SJCRH30 (cell line): ENCODE results near the gene PROZ. TPM values are rescaled to one million over a fixed set of nuclear protein-coding genes. Genes with fewer than 3 reads are reported as not detected.
"Not testable (repeated sequence)": the region's sequence is repeated elsewhere in the genome, so short reads cannot be mapped to it uniquely, and the experiment has no call there.

Experiments used
- DNase-seq, 2 experiments: peaks; one replicate each; pipeline ENCODE4 v3.0.0-alpha.2; 2015 to 2020
- H3K27ac ChIP-seq: fragments of 250-450 bp; sonication (Bioruptor Pico); 2 replicates; pipeline ENCODE4 v1.5.1; 2020; ENCODE audit warnings: mild to moderate bottlenecking, moderate library complexity
- H3K27me3 ChIP-seq: fragments of 250-450 bp; sonication (Bioruptor Pico); 2 replicates; pipeline ENCODE4 v1.5.1; 2020; ENCODE audit warnings: mild to moderate bottlenecking, moderate library complexity
- H3K36me3 ChIP-seq: fragments of 250-450 bp; sonication (Bioruptor Pico); 2 replicates; pipeline ENCODE4 v1.5.1; 2020; ENCODE audit warnings: mild to moderate bottlenecking, moderate library complexity
- H3K4me1 ChIP-seq: fragments of 250-450 bp; sonication (Bioruptor Pico); 2 replicates; pipeline ENCODE4 v1.5.1; 2020; ENCODE audit warnings: mild to moderate bottlenecking, moderate library complexity
- H3K4me3 ChIP-seq: fragments of 250-450 bp; sonication (Bioruptor Pico); 2 replicates; pipeline ENCODE4 v1.5.1; 2020; ENCODE audit warnings: mild to moderate bottlenecking, moderate library complexity
- H3K9me3 ChIP-seq: fragments of 250-450 bp; sonication (Bioruptor Pico); replicated peaks from 2 replicates; pipeline ENCODE4 v1.5.1; 2020; ENCODE audit warnings: mild to moderate bottlenecking, moderate library complexity
- total RNA-seq: library from RNA; depleted of rRNA; stranded (reverse); fragments of >200 nt; shearing (Covaris generic); gene quantifications from 2 replicates; pipeline ENCODE4 v1.2.3, GENCODE V29; 2014

Gene PROZ
- total RNA-seq, 1 experiment from 2014 or later: not detected

- peak; percentile 73 to 77 for DNase-seq
- H3K4me3 ChIP-seq: peak overlapping the region; percentile 62
Observed at GRCh38 chr13:113153810-113154748, 4.4 kb upstream of the PROZ start.

GRCh38 chr13:113155201-113155600, 3.2 kb upstream of the PROZ start:
- Histone ChIP-seq H3K4me1 (peaks cover 8% of the 10 kb centered on the region; the same call in 1 of the 2 replicates), H3K4me3 (no peak overlapping the region), H3K27ac (no peak overlapping the region), H3K9me3 (no peaks in the 10 kb centered on the region), H3K36me3 (no peaks in the 10 kb centered on the region), H3K27me3 (no peaks in the 10 kb centered on the region; the same call in 1 of the 2 replicates)
- no peak for DNase-seq

More at GRCh38 chr13:113153810-113154748, 4.4 kb upstream of the PROZ start:
- peak overlapping the region; percentile 53 for H3K27ac ChIP-seq
- H3K4me1 ChIP-seq: peaks cover 8% of the 10 kb centered on the region; the same call in 1 of the 2 replicates
- no peaks in the 10 kb centered on the region; the same call in 1 of the 2 replicates for H3K27me3 ChIP-seq
- no peaks in the 10 kb centered on the region for H3K36me3 ChIP-seq
- no peaks in the 10 kb centered on the region for H3K9me3 ChIP-seq

DNA sequence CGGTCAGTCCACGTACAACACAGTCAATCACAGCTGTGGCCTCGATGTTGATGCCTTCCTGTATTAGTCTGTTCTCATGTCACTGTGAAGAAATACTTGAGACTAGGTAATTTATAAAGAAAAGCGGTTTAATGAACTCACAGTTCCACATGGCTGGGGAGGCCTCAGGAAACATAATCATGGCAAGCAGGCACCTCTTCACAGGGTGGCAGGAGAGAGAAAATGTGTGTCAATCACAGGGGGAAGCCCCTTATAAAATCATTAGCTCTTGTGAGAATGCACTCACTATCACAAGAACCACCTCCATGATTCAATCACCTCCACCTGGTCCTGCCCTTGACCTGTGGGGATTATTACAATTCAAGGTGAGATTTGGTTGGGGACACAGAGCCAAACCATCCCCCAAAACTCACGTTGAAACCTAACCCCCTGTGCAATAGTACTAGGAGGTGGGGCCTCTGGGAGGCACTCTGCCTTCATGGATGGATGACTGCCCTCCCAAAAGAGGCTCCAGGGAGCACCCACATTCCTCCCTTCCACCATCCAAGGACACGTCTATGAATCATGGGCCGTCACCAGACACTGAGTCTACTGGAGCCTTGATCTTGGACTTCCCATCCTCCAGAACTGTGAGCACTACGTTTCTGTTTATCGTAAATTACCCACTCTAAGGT, 2.3 kb upstream of the PROZ start:
- Histone ChIP-seq H3K9me3 (no peaks in the 10 kb centered on the region), H3K36me3 (no peaks in the 10 kb centered on the region), H3K27me3 (peaks cover 6% of the 10 kb centered on the region), H3K4me3 (no peak overlapping the region), H3K27ac (no peak overlapping the region), H3K4me1 (peaks cover 8% of the 10 kb centered on the region; the same call in 1 of the 2 replicates)
- DNase-seq: no peak

DNA sequence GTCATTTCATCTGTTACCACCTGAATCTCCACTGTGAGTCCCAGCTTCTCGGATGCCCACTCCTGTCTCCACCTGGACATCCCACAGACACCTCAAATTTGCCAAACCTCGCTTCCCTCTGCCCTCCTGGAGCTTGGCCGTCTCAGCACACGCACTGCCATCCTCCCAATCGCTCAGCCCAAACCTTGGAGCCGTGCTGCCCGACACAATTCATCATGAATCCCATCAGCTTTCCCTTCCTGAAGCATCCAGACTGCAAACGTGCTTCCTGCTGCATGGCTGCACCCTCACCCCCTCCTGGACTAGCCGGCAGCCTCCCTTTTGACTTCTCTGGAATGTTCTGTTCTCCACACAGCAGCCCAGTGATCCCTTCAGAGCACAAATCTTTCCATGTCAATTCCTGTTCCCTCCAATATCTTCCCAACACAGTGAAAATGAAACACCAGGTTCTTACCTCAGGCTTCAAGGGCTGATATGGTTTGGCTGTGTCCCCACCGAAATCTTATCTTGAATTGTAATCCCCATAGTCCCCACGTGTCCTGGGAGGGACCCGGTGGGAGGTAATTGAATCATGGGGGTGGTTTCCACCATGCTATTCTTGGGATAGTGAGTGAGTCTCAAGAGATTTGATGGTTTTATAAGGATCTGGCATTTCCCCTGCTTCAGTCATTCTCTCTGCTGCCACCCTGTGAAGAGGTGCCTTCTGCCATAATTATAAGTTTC, 1.1 kb upstream of the PROZ start:
- DNase-seq: no peak
- Histone ChIP-seq H3K36me3 (no peaks in the 10 kb centered on the region), H3K27me3 (peaks cover 6% of the 10 kb centered on the region), H3K27ac (no peak overlapping the region), H3K4me3 (no peak overlapping the region), H3K9me3 (no peaks in the 10 kb centered on the region), H3K4me1 (peaks cover 8% of the 10 kb centered on the region; the same call in 1 of the 2 replicates)

DNA sequence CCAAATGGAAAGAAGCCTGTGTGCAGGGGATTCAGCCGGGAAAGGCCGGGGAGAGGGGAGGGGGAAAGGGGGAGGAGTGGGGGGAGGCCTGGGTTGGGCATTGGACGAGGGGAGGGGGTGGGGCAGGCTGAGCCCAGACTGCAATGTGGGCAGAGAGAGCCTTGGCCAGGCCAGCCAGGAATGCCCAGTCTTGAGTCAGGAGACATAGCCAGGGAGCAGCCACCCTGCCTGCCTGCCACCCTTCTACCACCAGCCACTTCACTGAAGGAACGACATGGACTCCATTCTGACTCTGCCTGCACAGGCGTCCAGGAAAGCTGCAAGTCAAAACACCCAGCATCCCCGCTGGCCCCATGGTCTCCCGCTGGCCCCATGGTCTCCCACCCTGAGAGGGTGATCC, 498 bp downstream of the PROZ start:
- Histone ChIP-seq H3K27me3 (peaks cover 6% of the 10 kb centered on the region), H3K4me1 (peaks cover 13% of the 10 kb centered on the region; the same call in 1 of the 2 replicates), H3K9me3 (no peaks in the 10 kb centered on the region), H3K27ac (no peak overlapping the region), H3K36me3 (no peaks in the 10 kb centered on the region), H3K4me3 (no peak overlapping the region)
- no peak for DNase-seq

- peaks cover 10% of the 10 kb centered on the region; the same call in 1 of the 2 replicates for H3K4me1 ChIP-seq
- no peak for DNase-seq
- H3K4me3 ChIP-seq: no peak overlapping the region
- peaks cover 6% of the 10 kb centered on the region for H3K27me3 ChIP-seq
- no peaks in the 10 kb centered on the region for H3K36me3 ChIP-seq
- H3K9me3 ChIP-seq: no peaks in the 10 kb centered on the region
- no peak overlapping the region for H3K27ac ChIP-seq
Observed at GRCh38 chr13:113159701-113160100, 1.3 kb downstream of the PROZ start.

DNA sequence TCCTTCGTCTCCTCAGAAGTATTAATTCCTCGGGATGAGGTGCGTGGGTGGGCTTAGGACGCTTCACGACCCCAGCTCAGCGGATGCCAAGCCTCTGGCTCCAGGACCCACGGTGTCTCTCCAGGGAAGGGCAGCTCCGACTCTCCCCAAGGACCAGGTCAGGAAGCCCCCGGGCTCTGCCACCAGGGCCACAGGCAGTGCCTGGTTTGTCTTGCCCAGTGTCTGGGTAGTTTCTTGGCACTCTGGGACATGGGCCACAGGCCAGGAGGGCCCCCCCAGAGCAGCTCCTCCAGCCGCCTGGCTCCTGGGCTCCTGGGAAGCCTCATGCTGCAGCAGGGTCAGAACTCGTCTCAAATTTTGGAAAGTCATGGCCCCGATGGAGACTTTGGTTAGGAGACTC, 2.5 kb downstream of the PROZ start:
- no peaks in the 10 kb centered on the region for H3K36me3 ChIP-seq
- DNase-seq: no peak
- H3K27ac ChIP-seq: no peak overlapping the region
- no peaks in the 10 kb centered on the region for H3K9me3 ChIP-seq
- peaks cover 6% of the 10 kb centered on the region; the same call in 1 of the 2 replicates for H3K27me3 ChIP-seq
- H3K4me1 ChIP-seq: peaks cover 7% of the 10 kb centered on the region
- no peak overlapping the region for H3K4me3 ChIP-seq

GRCh38 chr13:113161433-113161832, 3.0 kb downstream of the PROZ start:
- Histone ChIP-seq H3K27me3 (peaks cover 6% of the 10 kb centered on the region; the same call in 1 of the 2 replicates), H3K27ac (no peak overlapping the region), H3K4me1 (peaks cover 8% of the 10 kb centered on the region), H3K4me3 (no peak overlapping the region), H3K36me3 (no peaks in the 10 kb centered on the region), H3K9me3 (no peaks in the 10 kb centered on the region)
- DNase-seq: no peak

GRCh38 chr13:113161975-113162374, 3.5 kb downstream of the PROZ start:
- H3K27me3 ChIP-seq, H3K4me3 ChIP-seq, DNase-seq, H3K27ac ChIP-seq, H3K36me3 ChIP-seq, H3K9me3 ChIP-seq, H3K4me1 ChIP-seq: not testable (repeated sequence)

DNA sequence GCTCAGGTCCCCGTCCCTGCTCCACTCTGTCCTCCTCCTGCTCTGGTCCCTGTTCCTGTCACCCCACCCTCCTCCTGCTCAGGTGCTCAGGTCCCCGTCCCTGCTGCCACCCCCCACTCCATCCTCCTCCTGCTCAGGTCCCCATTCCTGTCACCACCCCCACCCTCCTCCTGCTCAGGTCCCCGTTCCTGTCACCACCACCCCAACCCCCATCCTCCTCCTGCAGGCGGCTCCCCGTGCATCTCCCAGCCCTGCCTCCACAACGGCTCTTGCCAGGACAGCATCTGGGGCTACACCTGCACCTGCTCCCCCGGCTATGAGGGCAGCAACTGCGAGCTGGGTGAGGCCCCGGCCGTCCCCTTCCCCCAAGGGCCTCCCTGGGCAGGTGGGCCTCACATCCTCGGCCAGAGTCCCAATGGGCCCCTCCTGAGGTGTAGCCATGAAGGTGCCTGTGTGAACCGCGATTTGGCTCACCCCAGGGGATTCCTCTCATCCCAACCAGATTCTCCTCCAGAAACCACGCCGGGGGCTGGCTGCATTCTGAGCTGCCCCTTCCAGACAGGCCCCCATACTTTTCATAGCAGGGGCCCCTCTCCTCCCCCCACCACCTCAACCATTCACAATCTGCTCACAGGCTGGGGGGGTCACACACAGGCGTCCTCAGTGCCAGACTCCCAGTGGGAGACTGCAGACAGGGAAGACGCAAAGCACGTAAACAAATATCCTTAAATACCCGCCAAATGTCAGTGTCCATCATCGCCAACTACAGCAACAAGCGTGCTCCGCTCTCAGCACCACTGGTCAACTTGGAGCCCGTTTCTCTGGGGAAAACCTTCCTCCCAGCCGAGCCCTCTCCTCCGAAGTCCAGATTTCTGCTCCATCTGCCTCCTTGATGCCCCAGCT, 4.6 kb downstream of the PROZ start:
- no peaks in the 10 kb centered on the region for H3K9me3 ChIP-seq
- peaks cover 6% of the 10 kb centered on the region; the same call in 1 of the 2 replicates for H3K27me3 ChIP-seq
- H3K36me3 ChIP-seq: no peaks in the 10 kb centered on the region
- H3K4me1 ChIP-seq: peaks cover 8% of the 10 kb centered on the region
- peak overlapping the region; percentile 35 for H3K4me3 ChIP-seq
- DNase-seq: peak; percentile 75 to 79
- H3K27ac ChIP-seq: no peak overlapping the region; the same call in 1 of the 2 replicates

DNA sequence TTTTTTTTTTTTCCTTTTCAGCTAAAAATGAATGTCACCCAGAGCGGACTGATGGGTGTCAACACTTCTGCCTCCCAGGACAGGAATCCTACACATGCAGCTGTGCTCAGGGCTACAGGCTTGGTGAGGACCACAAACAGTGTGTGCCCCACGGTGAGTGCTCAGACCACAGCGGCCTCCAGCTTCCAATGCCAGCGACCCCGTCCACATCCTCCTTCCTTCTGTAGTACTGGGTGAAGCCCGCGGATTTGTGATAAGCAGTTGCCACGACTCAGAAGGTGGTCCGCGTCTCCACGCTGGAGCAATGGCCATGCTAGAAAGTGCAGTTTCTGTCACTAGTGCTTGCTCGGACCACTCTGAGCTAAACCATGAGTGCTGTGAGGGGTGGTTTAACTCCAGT, 6.0 kb downstream of the PROZ start:
- Histone ChIP-seq H3K27ac (no peak overlapping the region), H3K4me3 (no peak overlapping the region), H3K4me1 (peaks cover 8% of the 10 kb centered on the region), H3K9me3 (no peaks in the 10 kb centered on the region), H3K36me3 (no peaks in the 10 kb centered on the region; the same call in 1 of the 2 replicates), H3K27me3 (peaks cover 6% of the 10 kb centered on the region; the same call in 1 of the 2 replicates)
- DNase-seq: no peak

GRCh38 chr13:113166266-113166665, 7.8 kb downstream of the PROZ start:
- no peak for DNase-seq
- Histone ChIP-seq H3K4me1 (peaks cover 8% of the 10 kb centered on the region), H3K27me3 (no peaks in the 10 kb centered on the region), H3K27ac (no peak overlapping the region), H3K4me3 (no peak overlapping the region), H3K9me3 (no peaks in the 10 kb centered on the region), H3K36me3 (no peaks in the 10 kb centered on the region; the same call in 1 of the 2 replicates)

DNA sequence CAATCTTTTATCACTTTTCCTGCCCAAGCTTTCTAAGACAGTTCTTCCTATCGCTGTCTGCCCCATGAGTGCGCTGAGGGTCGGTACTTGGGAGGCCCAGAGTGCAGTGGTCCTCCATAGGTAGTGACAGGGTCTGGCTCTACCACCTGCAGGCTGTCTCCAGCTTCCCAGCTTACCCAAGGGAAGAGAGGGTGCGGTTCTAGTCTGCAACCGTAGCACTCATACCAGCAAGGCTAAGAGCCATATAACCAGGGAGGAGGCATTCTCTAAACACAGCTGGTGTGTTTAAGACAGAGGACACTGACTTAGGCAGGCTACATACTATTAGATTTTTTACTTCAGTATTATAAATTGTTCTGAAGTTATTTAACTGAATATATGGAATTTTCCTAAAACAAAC, 8.2 kb downstream of the PROZ start:
- Histone ChIP-seq H3K36me3 (no peaks in the 10 kb centered on the region; the same call in 1 of the 2 replicates), H3K4me3 (no peak overlapping the region), H3K27ac (no peak overlapping the region), H3K9me3 (no peaks in the 10 kb centered on the region), H3K4me1 (peaks cover 8% of the 10 kb centered on the region), H3K27me3 (no peaks in the 10 kb centered on the region)
- no peak for DNase-seq
